ENCODE measurements around the gene COX7B2. TPM values are rescaled to one million over a fixed set of nuclear protein-coding genes. Genes with fewer than 3 reads are reported as not detected.

Gene COX7B2, protein sequence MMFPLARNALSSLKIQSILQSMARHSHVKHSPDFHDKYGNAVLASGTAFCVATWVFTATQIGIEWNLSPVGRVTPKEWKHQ
- not detected in 5 replicates for total RNA-seq (2022; extraction: Qiagen RNA extraction; ENCODE audit: low read depth)

DNA sequence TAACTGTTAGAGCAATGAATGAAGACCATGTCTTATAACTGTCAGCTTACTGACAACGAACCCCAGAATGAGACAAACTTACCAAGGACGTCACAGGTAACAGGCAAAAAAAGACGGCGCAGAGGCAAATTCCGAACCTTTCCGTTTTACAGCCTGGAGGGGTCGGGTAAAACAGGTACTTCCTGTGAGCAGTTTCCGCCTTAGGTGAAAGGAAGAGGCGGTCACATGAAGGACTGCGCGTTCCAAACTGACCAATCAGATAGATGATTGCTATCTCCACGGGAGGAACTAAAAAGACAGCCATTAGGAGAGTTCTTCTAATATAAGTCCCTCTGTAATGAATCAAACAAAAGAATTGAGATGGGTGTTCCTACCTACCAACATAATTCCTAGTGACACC, at the start of gene COX7B2:
Gene COX7B2, minus strand, starts transcription at position 168 of the 400 bp plus-strand sequence. CDS start 174,053 bp downstream, outside the sequence.

Other genes starting within 250 kb of the COX7B2 start
- not detected in 5 replicates for gene GABRA4, start 84.3 kb upstream of the COX7B2 start, total RNA-seq (2022; extraction: Qiagen RNA extraction; ENCODE audit: low read depth)
- gene GABRB1, start 122.3 kb upstream of the COX7B2 start, total RNA-seq (2022; extraction: Qiagen RNA extraction; ENCODE audit: low read depth): not detected in 5 replicates